H1 (cell line): ENCODE results near the gene KPNA3. TPM values are rescaled to one million over a fixed set of nuclear protein-coding genes. Genes with fewer than 3 reads are reported as not detected.

Source experiments
- CTCF ChIA-PET: fragments of 300-600 bp; sonication (Branson Sonifier 250); formaldehyde crosslinking; loops from one replicate; lab custom pipeline; 2021; ENCODE audit not compliant: partially characterized antibody; lab: Charles Lee
- POLR2A ChIA-PET: fragments of 300-600 bp; sonication (Branson Sonifier 250); formaldehyde crosslinking; loops from one replicate; lab custom pipeline; 2021; ENCODE audit warnings: inconsistent platforms; ENCODE audit not compliant: partially characterized antibody; lab: Charles Lee
- DNase-seq, 2 experiments: peaks; one replicate each; pipeline versions ENCODE4 v3.0.0 to v3.0.0-alpha.2; 2010 to 2022; ENCODE audit warnings: low spot score in 2 of 2, low read depth in 1 of 2, mixed read lengths in 1 of 2
- FAIRE-seq: peaks from 2 replicates; lab custom pipeline; 2011; peaks lifted over from hg19 to GRCh38; lab: Jason Lieb, UNC
- H2AFZ ChIP-seq: 2 replicates; pipeline ENCODE4 v1.8.1; 2012; ENCODE audit warnings: low read length, inconsistent platforms
- H2AK5ac ChIP-seq: 2 replicates; pipeline ENCODE4 v1.6.1; 2013; ENCODE audit warnings: low read depth, low read length
- H2BK120ac ChIP-seq: replicated peaks from 2 replicates; pipeline ENCODE3; 2013; ENCODE audit warnings: low read depth, low read length, inconsistent platforms
- H2BK12ac ChIP-seq: 2 replicates; pipeline ENCODE4 v1.6.1; 2013; ENCODE audit warnings: low read depth, low read length
- H2BK15ac ChIP-seq: 2 replicates; pipeline ENCODE4 v1.6.1; 2013; ENCODE audit warnings: low read length
- H2BK20ac ChIP-seq: 2 replicates; pipeline ENCODE4 v1.6.1; 2013; ENCODE audit warnings: low read length
- H2BK5ac ChIP-seq: 2 replicates; pipeline ENCODE4 v1.6.1; 2013; ENCODE audit warnings: low read depth, low read length
- H3K14ac ChIP-seq: 2 replicates; pipeline ENCODE4 v1.6.1; 2013; ENCODE audit warnings: inconsistent platforms; ENCODE audit not compliant: insufficient read length
- H3K18ac ChIP-seq: 2 replicates; pipeline ENCODE4 v1.6.1; 2013; ENCODE audit warnings: low read length; ENCODE audit errors: extremely low read depth
- H3K23ac ChIP-seq: 2 replicates; pipeline ENCODE4 v1.6.1; 2013; ENCODE audit warnings: inconsistent platforms; ENCODE audit not compliant: insufficient read length
- H3K23me2 ChIP-seq: 2 replicates; pipeline ENCODE4 v1.6.1; 2013; ENCODE audit warnings: low read depth, low read length
- H3K27ac ChIP-seq: 2 replicates; pipeline ENCODE4 v1.6.1; 2011; ENCODE audit warnings: low read depth, low read length, inconsistent platforms
- H3K27me3 ChIP-seq, 4 experiments: replicated peaks in 1 of 4; 1 replicate in 1 of 4; 2 replicates in 3 of 4; pipeline versions ENCODE4 v1.6.1 to v1.8.1; 2011 to 2013; ENCODE audit warnings: low read length in 3 of 4, mild to moderate bottlenecking in 3 of 4, inconsistent platforms in 2 of 4, mixed read lengths in 2 of 4, moderate library complexity in 1 of 4; ENCODE audit not compliant: control insufficient read depth in 3 of 4, insufficient read depth in 3 of 4; ENCODE audit errors: extremely low read depth in 1 of 4
- H3K36me3 ChIP-seq, 4 experiments: 2 replicates each; pipeline versions ENCODE4 v1.6.1 to v1.8.1; 2011 to 2013; ENCODE audit warnings: mild to moderate bottlenecking in 4 of 4, low read length in 3 of 4, moderate library complexity in 2 of 4, control low read depth in 1 of 4, inconsistent platforms in 1 of 4; ENCODE audit not compliant: insufficient read depth in 4 of 4, control insufficient read depth in 2 of 4
- H3K4ac ChIP-seq: replicated peaks from 2 replicates; pipeline ENCODE3; 2013; ENCODE audit warnings: low read length, low read depth, mixed read lengths, inconsistent platforms; ENCODE audit not compliant: insufficient read length
- H3K4me1 ChIP-seq, 4 experiments: replicated peaks in 1 of 4; 1 replicate in 1 of 4; 2 replicates in 3 of 4; pipeline versions ENCODE4 v1.6.1 to v1.8.1; 2011 to 2013; ENCODE audit warnings: low read length in 3 of 4, inconsistent platforms in 2 of 4, mixed read lengths in 1 of 4; ENCODE audit not compliant: insufficient read depth in 4 of 4, control insufficient read depth in 3 of 4
- H3K4me2 ChIP-seq, 2 experiments: 2 replicates each; pipeline versions ENCODE4 v1.6.1 to v1.8.1; 2011 to 2013; ENCODE audit warnings: low read depth in 2 of 2, low read length in 2 of 2, control low read depth in 1 of 2, inconsistent platforms in 1 of 2, mild to moderate bottlenecking in 1 of 2; ENCODE audit not compliant: insufficient read depth in 1 of 2
- H3K4me3 ChIP-seq, 4 experiments: fragments of 200-600, 300-600 bp in 1 of 4; sonication (generic), shearing (Covaris generic), sonication (Bioruptor Twin) in 1 of 4; 2 replicates each; pipeline versions ENCODE4 v1.5.1 to v1.8.1; 2011 to 2016; ENCODE audit warnings: low read length in 4 of 4, low read depth in 3 of 4, control low read depth in 2 of 4, inconsistent platforms in 2 of 4, mild to moderate bottlenecking in 2 of 4, mixed read lengths in 1 of 4, moderate library complexity in 1 of 4; ENCODE audit not compliant: insufficient read depth in 2 of 4; ENCODE audit errors: extremely low read depth in 1 of 4
- H3K56ac ChIP-seq: replicated peaks from 2 replicates; pipeline ENCODE3; 2013; ENCODE audit warnings: low read depth, mild to moderate bottlenecking, mixed read lengths, low read length, inconsistent platforms; ENCODE audit not compliant: insufficient read length
- H3K79me1 ChIP-seq: 2 replicates; pipeline ENCODE4 v1.6.1; 2013; ENCODE audit warnings: low read depth, low read length, control low read depth
- H3K79me2 ChIP-seq, 2 experiments: 2 replicates each; pipeline versions ENCODE4 v1.6.1 to v1.8.1; 2012 to 2013; ENCODE audit warnings: low read length in 2 of 2, mild to moderate bottlenecking in 2 of 2, inconsistent platforms in 1 of 2; ENCODE audit not compliant: insufficient read depth in 2 of 2, control insufficient read depth in 1 of 2
- H3K9ac ChIP-seq, 4 experiments: replicated peaks in 1 of 4; 1 replicate in 1 of 4; 2 replicates in 3 of 4; pipeline versions ENCODE4 v1.6.1 to v1.8.1; 2011 to 2013; ENCODE audit warnings: low read depth in 3 of 4, low read length in 3 of 4, control low read depth in 2 of 4, mild to moderate bottlenecking in 2 of 4, moderate library complexity in 2 of 4, inconsistent platforms in 1 of 4; ENCODE audit errors: extremely low read depth in 1 of 4
- H3K9me3 ChIP-seq, 2 experiments: 2 replicates each; pipeline versions ENCODE4 v1.6.1 to v1.8.1; 2012 to 2013; ENCODE audit warnings: mild to moderate bottlenecking in 2 of 2, moderate library complexity in 2 of 2, control low read depth in 1 of 2, inconsistent platforms in 1 of 2, low read depth in 1 of 2, low read length in 1 of 2, mixed read lengths in 1 of 2; ENCODE audit not compliant: insufficient read depth in 2 of 2
- H4K20me1 ChIP-seq, 2 experiments: replicated peaks in 1 of 2; 2 replicates each; pipeline versions ENCODE3 to v1.8.1; 2011 to 2013; ENCODE audit warnings: inconsistent platforms in 2 of 2, low read length in 2 of 2, mild to moderate bottlenecking in 1 of 2; ENCODE audit not compliant: insufficient read depth in 2 of 2, control insufficient read depth in 1 of 2
- H4K5ac ChIP-seq: 2 replicates; pipeline ENCODE4 v1.6.1; 2013; ENCODE audit warnings: low read length, low read depth, mixed read lengths, inconsistent platforms; ENCODE audit not compliant: insufficient read length
- H4K8ac ChIP-seq: 2 replicates; pipeline ENCODE4 v1.8.0; 2013; ENCODE audit warnings: mild to moderate bottlenecking, moderate library complexity, low read length, inconsistent platforms; ENCODE audit not compliant: insufficient read depth; ENCODE audit errors: extremely low read depth
- H4K91ac ChIP-seq: replicated peaks from 2 replicates; pipeline ENCODE3; 2013; ENCODE audit warnings: low read length, mixed read lengths, inconsistent platforms; ENCODE audit not compliant: insufficient read length
- BCL11A ChIP-seq, 2 experiments: IDR thresholded peaks; one replicate each; pipeline ENCODE4 v1.6.1; 2011; ENCODE audit warnings: low read depth in 2 of 2, low read length in 2 of 2, mild to moderate bottlenecking in 2 of 2
- FOSL1 ChIP-seq: IDR thresholded peaks from 2 replicates; pipeline ENCODE4 v1.6.1; 2011; ENCODE audit warnings: mild to moderate bottlenecking, low read depth, low read length, moderate library complexity; ENCODE audit not compliant: insufficient read depth
- GABPA ChIP-seq: IDR thresholded peaks from 2 replicates; pipeline ENCODE4 v1.6.1; 2011; ENCODE audit warnings: mild to moderate bottlenecking, low read length, moderate library complexity, borderline replicate concordance; ENCODE audit not compliant: insufficient read depth
- NRF1 ChIP-seq: IDR thresholded peaks from 2 replicates; pipeline ENCODE4 v1.6.1; 2011; ENCODE audit warnings: mild to moderate bottlenecking, low read depth, low read length, improper control_type of control experiment
- POU5F1 ChIP-seq: IDR thresholded peaks from 2 replicates; pipeline ENCODE4 v1.6.1; 2011; ENCODE audit warnings: low read depth, mild to moderate bottlenecking, low read length, moderate library complexity
- RXRA ChIP-seq: IDR thresholded peaks from 2 replicates; pipeline ENCODE4 v1.6.1; 2011; ENCODE audit warnings: low read depth, mild to moderate bottlenecking, low read length, moderate library complexity; ENCODE audit not compliant: insufficient read depth
- SAP30 ChIP-seq: fragments of 300-600 bp; sonication (generic); IDR thresholded peaks from 2 replicates; pipeline ENCODE4 v1.7.1; 2012; ENCODE audit warnings: low read length, moderate library complexity, mild to moderate bottlenecking, inconsistent platforms; ENCODE audit not compliant: insufficient read depth, insufficient replicate concordance
- SIX5 ChIP-seq: IDR thresholded peaks from 2 replicates; pipeline ENCODE4 v1.6.1; 2011; ENCODE audit warnings: mild to moderate bottlenecking, low read depth, low read length
- SP2 ChIP-seq: IDR thresholded peaks from 2 replicates; pipeline ENCODE4 v1.6.1; 2012; ENCODE audit warnings: mild to moderate bottlenecking, low read length, inconsistent platforms
- WGBS, 2 experiments: shearing (Covaris generic) in 1 of 2; methylation state at CpG; one replicate each; pipeline versions ENCODE4 v1.1.6 to v1.1.7; 2013 to 2015; ENCODE audit warnings: low lambda C conversion rate in 2 of 2, mixed read lengths in 2 of 2, inconsistent platforms in 1 of 2, low coverage in 1 of 2, missing lambda C conversion rate in 1 of 2; ENCODE audit not compliant: insufficient replicate concordance in 2 of 2, insufficient coverage in 1 of 2, insufficient read length in 1 of 2; ENCODE audit errors: extremely low coverage in 1 of 2, missing lambda C conversion rate in 1 of 2; 5-methylcytosine and 5-hydroxymethylcytosine counted together
- polyA plus RNA-seq, 7 experiments: library from polyadenylated mRNA; depleted of rRNA in 3 of 7; stranded (reverse) in 5 of 7; unstranded in 2 of 7; fragments of >200 nt in 5 of 7; fragments of 200-250 nt in 2 of 7; gene quantifications; 1 replicate in 5 of 7; 2 replicates in 1 of 7; 4 replicates in 1 of 7; pipeline versions ENCODE4 v1.2.1 to v1.2.3, GENCODE V29; 2011 to 2013; ENCODE audit warnings: missing spikeins in 2 of 7, mixed read lengths in 2 of 7
- total RNA-seq: library from RNA; stranded (reverse); fragmentation: NEBNext Ultra II Directional; extraction: Animal tissue kit (Norgen Biotek cat#: 25700); gene quantifications from 2 replicates; pipeline ENCODE4 v1.2.1, GENCODE V29; 2021

KPNA3 gene
- total and polyA plus RNA-seq, 2 of the 8 experiments (the other 6 are each of a cell fraction or from before 2014, with no cell fraction given), result 21.4 to 63.2 TPM

DNA sequence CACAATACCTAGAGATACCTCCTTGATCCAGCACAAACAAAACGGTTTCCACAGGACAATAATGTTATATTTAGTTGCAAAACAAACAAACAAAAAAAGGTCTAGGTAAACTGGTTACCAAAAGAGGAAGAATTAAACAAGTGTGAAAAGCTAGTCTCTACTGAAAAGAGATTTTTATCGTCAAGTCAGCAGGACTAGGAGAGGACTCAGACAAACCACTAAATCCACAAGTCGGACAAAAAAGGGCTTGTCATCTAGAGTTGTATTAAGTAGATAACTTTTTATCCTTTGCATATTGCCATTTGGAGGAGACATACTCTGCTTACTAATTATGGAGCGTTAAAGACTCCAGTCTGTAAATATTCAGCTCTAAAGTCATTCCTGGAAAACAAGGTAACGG, 9.9 kb upstream of the KPNA3 start:
- CTCF ChIA-PET, result interaction anchor here (0.6 to 1.3 kb wide), 5 partner anchors 9 to 150 kb away, joined by 3 to 4 read pairs (median 3); no protein-coding TSS in a partner anchor
- Histone ChIP-seq H3K4me2 (no peak overlapping the region), H4K20me1 (no peaks in the 10 kb centered on the region), H2AK5ac (no peak overlapping the region), H2BK20ac (no peak overlapping the region), H3K9ac (no peak overlapping the region), H3K79me2 (no peaks in the 10 kb centered on the region), H3K23me2 (no peaks in the 10 kb centered on the region), H4K8ac (no peak overlapping the region), H3K27ac (no peak overlapping the region), H3K56ac (no peak overlapping the region), H2BK120ac (no peak overlapping the region), H2BK5ac (no peak overlapping the region), H3K4me1 (no peaks in the 10 kb centered on the region), H3K9me3 (no peaks in the 10 kb centered on the region), H2BK15ac (no peak overlapping the region), H3K18ac (no peak overlapping the region), H3K4me3 (no peak overlapping the region), H3K27me3 (no peaks in the 10 kb centered on the region), H3K4ac (no peak overlapping the region), H3K23ac (no peak overlapping the region), H3K14ac (no peak overlapping the region), H3K79me1 (no peaks in the 10 kb centered on the region), H4K5ac (no peak overlapping the region), H3K36me3 (no peaks in the 10 kb centered on the region), H2AFZ (no peak overlapping the region), H4K91ac (no peak overlapping the region), H2BK12ac (no peak overlapping the region)
- POLR2A ChIA-PET, result interaction anchor here (2.8 kb wide), 1 partner anchor 9 kb away, joined by 14 read pairs; the partner anchor contains the start of gene KPNA3
- WGBS, 2 experiments, result 69% methylated on average over 5 of the region's 5 CpGs; no CpG with 5 or more reads in 1 of the 2 experiments
- FAIRE-seq, result no peak
- TF ChIP-seq SIX5 (no peak), RXRA (no peak), FOSL1 (no peak), GABPA (no peak), NRF1 (no peak), SP2 (no peak), SAP30 (no peak), POU5F1 (no peak), BCL11A (IDR thresholded peaks at IDR 0.05; ENCODE audit: low read depth in 2 of 2, low read length in 2 of 2) (no peak)
- no peak for DNase-seq
